ENCODE measurements around the gene CPNE4. TPM values are rescaled to one million over a fixed set of nuclear protein-coding genes. Genes with fewer than 3 reads are reported as not detected.

The CPNE4 gene
- total and polyA plus RNA-seq, 4 donors: 3.2 to 22.8 (median 16.7) TPM

DNA sequence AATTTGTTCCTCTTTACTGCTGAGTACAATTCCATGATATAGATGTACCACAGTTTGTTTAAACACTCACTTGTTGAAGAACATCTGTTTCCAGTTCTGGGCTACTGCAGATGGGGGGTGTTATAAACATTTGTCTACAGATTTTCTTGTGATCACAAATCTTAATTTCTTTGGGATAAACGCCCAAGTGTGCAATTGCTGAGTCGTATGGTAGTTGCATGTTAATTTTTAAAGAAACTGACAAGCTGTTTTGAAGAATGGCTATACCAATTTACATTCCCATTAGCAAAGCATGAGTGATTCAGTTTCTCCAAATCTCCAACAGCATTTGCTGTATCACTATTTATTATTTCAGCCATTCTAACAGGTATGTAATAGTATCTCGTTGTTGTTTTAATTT is 290.0 kb downstream of the CPNE4 start:
- Histone ChIP-seq H3K4me1 (ENCODE audit: control insufficient read depth, insufficient read depth, low read length) (no peaks in the 10 kb centered on the region), H3K9me3 (ENCODE audit: control insufficient read depth, insufficient read depth, low read length) (peaks cover 1% of the 10 kb centered on the region), H3K27ac (ENCODE audit: low read depth, low read length) (no peak overlapping the region), H3K27me3 (ENCODE audit: control insufficient read depth, insufficient read depth, low read length) (no peaks in the 10 kb centered on the region), H3K4me3 (ENCODE audit: low read depth, low read length) (no peak overlapping the region), H3K36me3 (ENCODE audit: control insufficient read depth, insufficient read depth, low read length) (no peaks in the 10 kb centered on the region)
- WGBS (ENCODE audit: insufficient coverage): no CpG with 5 or more reads among the region's 3 CpGs
- no peak for DNase-seq (ENCODE audit: low read depth in 4 of 6, low spot score in 6 of 6)

DNA sequence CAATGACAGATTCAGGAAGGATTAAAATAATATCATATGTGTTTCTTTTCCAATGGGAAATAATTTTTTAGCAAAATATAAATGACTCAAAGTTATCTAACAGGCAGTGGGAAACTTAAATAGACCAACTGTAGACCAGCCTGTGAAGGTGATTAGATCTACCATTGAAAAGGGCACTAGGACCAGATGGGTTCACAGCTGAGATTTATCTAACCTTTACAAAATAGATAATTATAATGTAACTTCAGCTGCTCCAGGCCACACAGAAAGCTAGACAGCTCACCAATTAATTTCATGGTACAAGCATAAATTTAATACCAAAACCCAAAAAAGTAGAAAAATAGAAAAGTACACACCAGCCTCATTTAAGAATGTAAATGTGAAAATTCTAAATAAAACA is 291.7 kb downstream of the CPNE4 start:
- no peaks in the 10 kb centered on the region for H3K36me3 ChIP-seq (ENCODE audit: control insufficient read depth, insufficient read depth, low read length)
- H3K27ac ChIP-seq (ENCODE audit: low read depth, low read length): no peak overlapping the region
- H3K4me3 ChIP-seq (ENCODE audit: low read depth, low read length): no peak overlapping the region
- H3K4me1 ChIP-seq (ENCODE audit: control insufficient read depth, insufficient read depth, low read length): no peaks in the 10 kb centered on the region
- H3K27me3 ChIP-seq (ENCODE audit: control insufficient read depth, insufficient read depth, low read length): no peaks in the 10 kb centered on the region
- DNase-seq (ENCODE audit: low read depth in 4 of 6, low spot score in 6 of 6): no peak
- H3K9me3 ChIP-seq (ENCODE audit: control insufficient read depth, insufficient read depth, low read length): peaks cover 1% of the 10 kb centered on the region

DNA sequence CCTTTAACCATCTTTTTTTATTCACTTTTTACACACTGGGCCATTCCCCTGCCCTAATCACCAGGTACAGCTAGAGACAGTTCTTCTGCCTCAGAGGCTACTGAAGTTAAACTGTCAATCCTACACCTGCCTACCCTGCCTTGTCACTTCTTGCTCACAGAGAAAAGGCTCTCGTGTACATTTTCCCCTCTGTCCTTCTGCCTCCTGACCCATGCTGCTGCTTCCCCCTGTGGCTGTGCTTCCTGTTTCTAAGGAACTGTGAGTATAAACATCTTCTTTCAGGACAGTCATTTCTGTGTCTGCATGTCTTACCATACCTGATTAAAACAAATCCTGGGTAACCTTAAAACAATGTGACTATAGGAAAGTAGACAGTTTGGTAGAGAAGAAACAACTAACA is 295.6 kb downstream of the CPNE4 start:
- 40% methylated on average over 1 of the region's 1 CpG for WGBS (ENCODE audit: insufficient coverage)
- no peaks in the 10 kb centered on the region for H3K27me3 ChIP-seq (ENCODE audit: control insufficient read depth, insufficient read depth, low read length)
- no peaks in the 10 kb centered on the region for H3K36me3 ChIP-seq (ENCODE audit: control insufficient read depth, insufficient read depth, low read length)
- H3K9me3 ChIP-seq (ENCODE audit: control insufficient read depth, insufficient read depth, low read length): no peaks in the 10 kb centered on the region
- no peak for DNase-seq (ENCODE audit: low read depth in 4 of 6, low spot score in 6 of 6)
- no peak overlapping the region for H3K4me3 ChIP-seq (ENCODE audit: low read depth, low read length)
- H3K4me1 ChIP-seq (ENCODE audit: control insufficient read depth, insufficient read depth, low read length): no peaks in the 10 kb centered on the region
- no peak overlapping the region for H3K27ac ChIP-seq (ENCODE audit: low read depth, low read length)

- WGBS (ENCODE audit: insufficient coverage): no CpG with 5 or more reads among the region's 2 CpGs
- no peak overlapping the region for H3K4me3 ChIP-seq (ENCODE audit: low read depth, low read length)
- H3K4me1 ChIP-seq (ENCODE audit: control insufficient read depth, insufficient read depth, low read length): peaks cover 3% of the 10 kb centered on the region
- no peak overlapping the region for H3K27ac ChIP-seq (ENCODE audit: low read depth, low read length)
- no peaks in the 10 kb centered on the region for H3K9me3 ChIP-seq (ENCODE audit: control insufficient read depth, insufficient read depth, low read length)
- H3K27me3 ChIP-seq (ENCODE audit: control insufficient read depth, insufficient read depth, low read length): no peaks in the 10 kb centered on the region
- DNase-seq (ENCODE audit: low read depth in 4 of 6, low spot score in 6 of 6): no peak
- H3K36me3 ChIP-seq (ENCODE audit: control insufficient read depth, insufficient read depth, low read length): no peaks in the 10 kb centered on the region
Observed at GRCh38 chr3:131738095-131738494, 296.7 kb downstream of the CPNE4 start.

DNA sequence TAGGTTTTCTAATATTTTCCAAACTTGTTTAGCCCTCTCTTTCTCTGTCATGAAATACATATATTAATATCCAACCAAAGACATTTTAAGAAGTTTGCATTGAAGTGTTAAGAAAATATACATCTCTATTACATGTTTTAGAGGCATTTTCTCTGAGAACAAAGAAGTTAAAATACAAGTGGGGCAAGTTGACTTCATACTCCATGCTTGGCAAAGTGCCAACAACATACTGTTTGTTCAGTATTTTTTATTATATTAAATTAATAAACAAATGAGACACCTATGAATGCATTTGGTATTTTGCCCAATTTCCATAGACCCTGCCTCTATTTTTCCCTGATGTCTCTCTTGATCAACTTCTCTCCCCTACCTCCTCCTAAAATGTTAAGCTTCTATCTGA is 299.3 kb downstream of the CPNE4 start:
- H3K27me3 ChIP-seq (ENCODE audit: control insufficient read depth, insufficient read depth, low read length): no peaks in the 10 kb centered on the region
- no peak overlapping the region for H3K27ac ChIP-seq (ENCODE audit: low read depth, low read length)
- no peaks in the 10 kb centered on the region for H3K36me3 ChIP-seq (ENCODE audit: control insufficient read depth, insufficient read depth, low read length)
- H3K4me1 ChIP-seq (ENCODE audit: control insufficient read depth, insufficient read depth, low read length): peaks cover 3% of the 10 kb centered on the region
- no peaks in the 10 kb centered on the region for H3K9me3 ChIP-seq (ENCODE audit: control insufficient read depth, insufficient read depth, low read length)
- DNase-seq (ENCODE audit: low read depth in 4 of 6, low spot score in 6 of 6): no peak
- no peak overlapping the region for H3K4me3 ChIP-seq (ENCODE audit: low read depth, low read length)

- Histone ChIP-seq H3K9me3 (ENCODE audit: control insufficient read depth, insufficient read depth, low read length) (no peaks in the 10 kb centered on the region), H3K4me3 (ENCODE audit: low read depth, low read length) (no peak overlapping the region)
- DNase-seq (ENCODE audit: low read depth in 4 of 6, low spot score in 6 of 6): no peak
Observed at GRCh38 chr3:131735116-131735515, 299.7 kb downstream of the CPNE4 start.

GRCh38 chr3:131733086-131733841 is 301.6 kb downstream of the CPNE4 start:
- DNase-seq (ENCODE audit: low read depth in 4 of 6, low spot score in 6 of 6): no peak
- Histone ChIP-seq H3K9me3 (ENCODE audit: control insufficient read depth, insufficient read depth, low read length) (no peaks in the 10 kb centered on the region), H3K4me1 (ENCODE audit: control insufficient read depth, insufficient read depth, low read length) (peaks cover 3% of the 10 kb centered on the region), H3K4me3 (ENCODE audit: low read depth, low read length) (no peak overlapping the region), H3K36me3 (ENCODE audit: control insufficient read depth, insufficient read depth, low read length) (no peaks in the 10 kb centered on the region), H3K27ac (ENCODE audit: low read depth, low read length) (no peak overlapping the region), H3K27me3 (ENCODE audit: control insufficient read depth, insufficient read depth, low read length) (no peaks in the 10 kb centered on the region)
- WGBS (ENCODE audit: insufficient coverage): 68% methylated on average over 3 of the region's 5 CpGs

More at GRCh38 chr3:131735116-131735515, 299.7 kb downstream of the CPNE4 start:
- Histone ChIP-seq H3K27ac (ENCODE audit: low read depth, low read length) (no peak overlapping the region), H3K27me3 (ENCODE audit: control insufficient read depth, insufficient read depth, low read length) (no peaks in the 10 kb centered on the region), H3K36me3 (ENCODE audit: control insufficient read depth, insufficient read depth, low read length) (no peaks in the 10 kb centered on the region), H3K4me1 (ENCODE audit: control insufficient read depth, insufficient read depth, low read length) (peaks cover 3% of the 10 kb centered on the region)

- no peaks in the 10 kb centered on the region for H3K36me3 ChIP-seq (ENCODE audit: control insufficient read depth, insufficient read depth, low read length)
- no peak overlapping the region for H3K27ac ChIP-seq (ENCODE audit: low read depth, low read length)
- no peak for DNase-seq (ENCODE audit: low read depth in 4 of 6, low spot score in 6 of 6)
- H3K27me3 ChIP-seq (ENCODE audit: control insufficient read depth, insufficient read depth, low read length): no peaks in the 10 kb centered on the region
- no peaks in the 10 kb centered on the region for H3K9me3 ChIP-seq (ENCODE audit: control insufficient read depth, insufficient read depth, low read length)
- H3K4me3 ChIP-seq (ENCODE audit: low read depth, low read length): no peak overlapping the region
- H3K4me1 ChIP-seq (ENCODE audit: control insufficient read depth, insufficient read depth, low read length): peaks cover 3% of the 10 kb centered on the region
- no CpG with 5 or more reads among the region's 2 CpGs for WGBS (ENCODE audit: insufficient coverage)
Observed at GRCh38 chr3:131731709-131732108, 303.1 kb downstream of the CPNE4 start.

DNA sequence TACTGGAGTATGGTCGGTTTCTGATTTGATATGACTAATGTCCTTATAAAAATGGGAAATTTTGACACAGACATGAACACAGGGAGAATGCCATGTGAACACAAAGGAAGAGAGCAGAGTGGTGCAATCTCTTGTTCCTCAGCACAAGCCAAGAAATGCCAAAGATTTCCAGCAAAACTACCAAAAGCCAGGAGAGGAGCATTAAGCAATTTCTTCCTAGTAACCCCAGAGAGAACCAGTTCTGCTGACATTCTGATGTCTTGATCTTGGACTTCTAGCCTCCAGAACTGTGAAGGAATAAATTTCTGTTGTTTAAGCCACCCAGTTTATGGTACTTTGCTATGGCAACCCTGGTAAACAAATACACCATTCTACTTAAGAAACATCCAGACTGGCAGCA is 304.2 kb downstream of the CPNE4 start:
- DNase-seq (ENCODE audit: low read depth in 4 of 6, low spot score in 6 of 6): no peak
- Histone ChIP-seq H3K27me3 (ENCODE audit: control insufficient read depth, insufficient read depth, low read length) (no peaks in the 10 kb centered on the region), H3K4me3 (ENCODE audit: low read depth, low read length) (no peak overlapping the region), H3K9me3 (ENCODE audit: control insufficient read depth, insufficient read depth, low read length) (no peaks in the 10 kb centered on the region), H3K4me1 (ENCODE audit: control insufficient read depth, insufficient read depth, low read length) (peaks cover 3% of the 10 kb centered on the region), H3K27ac (ENCODE audit: low read depth, low read length) (no peak overlapping the region), H3K36me3 (ENCODE audit: control insufficient read depth, insufficient read depth, low read length) (no peaks in the 10 kb centered on the region)
- 86% methylated on average over 1 of the region's 1 CpG for WGBS (ENCODE audit: insufficient coverage)

- DNase-seq (ENCODE audit: low read depth in 4 of 6, low spot score in 6 of 6): no peak
- WGBS (ENCODE audit: insufficient coverage): no CpG with 5 or more reads among the region's 1 CpG
- Histone ChIP-seq H3K36me3 (ENCODE audit: control insufficient read depth, insufficient read depth, low read length) (no peaks in the 10 kb centered on the region), H3K27me3 (ENCODE audit: control insufficient read depth, insufficient read depth, low read length) (no peaks in the 10 kb centered on the region), H3K4me1 (ENCODE audit: control insufficient read depth, insufficient read depth, low read length) (peaks cover 3% of the 10 kb centered on the region), H3K27ac (ENCODE audit: low read depth, low read length) (no peak overlapping the region), H3K4me3 (ENCODE audit: low read depth, low read length) (no peak overlapping the region), H3K9me3 (ENCODE audit: control insufficient read depth, insufficient read depth, low read length) (no peaks in the 10 kb centered on the region)
Observed at GRCh38 chr3:131729643-131730017, 305.2 kb downstream of the CPNE4 start.

All from spinal cord (tissue), 10 donors.